ENCODE data around the gene MUCL1.

Gene MUCL1

DNA sequence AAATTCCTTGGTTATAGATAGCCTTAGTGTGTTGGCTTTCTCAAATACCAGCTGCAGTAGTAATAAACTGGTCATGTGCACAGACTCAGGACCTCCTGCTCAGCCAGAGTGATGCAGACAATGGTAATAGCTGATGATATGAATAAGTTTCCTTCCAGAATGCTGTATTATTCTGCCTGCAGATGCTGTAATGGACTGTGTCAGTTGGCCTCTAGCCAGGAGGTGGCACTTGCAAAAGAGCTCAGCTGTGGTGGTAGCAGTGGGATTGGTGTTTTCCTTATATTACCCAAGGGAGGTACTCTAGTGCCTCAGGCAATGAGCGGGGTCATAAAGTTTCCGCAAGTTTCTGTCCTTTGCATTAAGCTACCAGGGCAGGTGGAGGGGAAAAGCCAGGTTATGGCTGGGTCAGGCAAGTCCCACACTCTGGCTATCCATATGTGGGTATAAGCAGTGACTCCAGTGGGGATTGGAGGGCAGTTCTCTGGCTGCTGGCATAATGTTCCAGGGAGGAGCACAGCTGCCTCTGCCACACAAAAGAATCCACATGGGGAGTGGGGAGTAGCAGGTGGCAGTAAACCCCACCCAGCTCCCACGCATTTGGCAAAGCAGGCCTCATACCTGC is 14.0 kb upstream of the MUCL1 start:
- H3K4me3 ChIP-seq (ENCODE audit: low read depth, low read length) = no peak overlapping the region
- DNase-seq (ENCODE audit: low read depth) = peak; percentile 79
- TF ChIP-seq, protein P1, sequence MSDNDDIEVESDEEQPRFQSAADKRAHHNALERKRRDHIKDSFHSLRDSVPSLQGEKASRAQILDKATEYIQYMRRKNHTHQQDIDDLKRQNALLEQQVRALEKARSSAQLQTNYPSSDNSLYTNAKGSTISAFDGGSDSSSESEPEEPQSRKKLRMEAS (IDR thresholded peaks at IDR 0.05; ENCODE audit: low read depth, low read length) = no peak
- no peak for TF ChIP-seq POLR2A (IDR thresholded peaks at IDR 0.05; ENCODE audit: extremely low read depth, insufficient read length)
- no peak for TF ChIP-seq MYC (IDR thresholded peaks at IDR 0.05; ENCODE audit: low read depth, low read length)
- TF ChIP-seq, protein P2, sequence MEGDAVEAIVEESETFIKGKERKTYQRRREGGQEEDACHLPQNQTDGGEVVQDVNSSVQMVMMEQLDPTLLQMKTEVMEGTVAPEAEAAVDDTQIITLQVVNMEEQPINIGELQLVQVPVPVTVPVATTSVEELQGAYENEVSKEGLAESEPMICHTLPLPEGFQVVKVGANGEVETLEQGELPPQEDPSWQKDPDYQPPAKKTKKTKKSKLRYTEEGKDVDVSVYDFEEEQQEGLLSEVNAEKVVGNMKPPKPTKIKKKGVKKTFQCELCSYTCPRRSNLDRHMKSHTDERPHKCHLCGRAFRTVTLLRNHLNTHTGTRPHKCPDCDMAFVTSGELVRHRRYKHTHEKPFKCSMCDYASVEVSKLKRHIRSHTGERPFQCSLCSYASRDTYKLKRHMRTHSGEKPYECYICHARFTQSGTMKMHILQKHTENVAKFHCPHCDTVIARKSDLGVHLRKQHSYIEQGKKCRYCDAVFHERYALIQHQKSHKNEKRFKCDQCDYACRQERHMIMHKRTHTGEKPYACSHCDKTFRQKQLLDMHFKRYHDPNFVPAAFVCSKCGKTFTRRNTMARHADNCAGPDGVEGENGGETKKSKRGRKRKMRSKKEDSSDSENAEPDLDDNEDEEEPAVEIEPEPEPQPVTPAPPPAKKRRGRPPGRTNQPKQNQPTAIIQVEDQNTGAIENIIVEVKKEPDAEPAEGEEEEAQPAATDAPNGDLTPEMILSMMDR (IDR thresholded peaks at IDR 0.05; ENCODE audit: low read depth, low read length) = no peak

DNA sequence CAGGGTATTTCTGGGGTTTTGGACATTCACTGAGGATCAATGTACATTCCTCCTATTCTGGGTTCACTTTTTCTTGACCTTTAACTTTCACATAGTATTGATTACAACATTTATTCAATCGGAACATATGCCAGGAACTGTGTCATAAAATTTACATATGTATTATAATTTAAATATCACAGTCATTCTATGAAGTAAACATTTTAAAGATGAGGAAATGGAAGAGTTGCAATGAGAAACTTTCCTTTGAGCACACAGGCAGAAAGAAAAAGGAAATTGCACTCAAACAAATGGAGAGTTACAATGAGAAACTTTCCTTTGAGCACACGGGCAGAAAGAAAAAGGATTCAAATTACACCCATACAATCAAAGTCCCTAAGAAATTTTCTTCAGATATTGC is 3.1 kb downstream of the MUCL1 start:
- H3K4me3 ChIP-seq (ENCODE audit: low read depth, low read length) = no peak overlapping the region
- TF ChIP-seq MYC (IDR thresholded peaks at IDR 0.05; ENCODE audit: low read depth, low read length) (no peak), POLR2A (IDR thresholded peaks at IDR 0.05; ENCODE audit: extremely low read depth, insufficient read length) (no peak)
- TF ChIP-seq, protein P1 (IDR thresholded peaks at IDR 0.05; ENCODE audit: low read depth, low read length) = no peak
- TF ChIP-seq, protein P2 (IDR thresholded peaks at IDR 0.05; ENCODE audit: low read depth, low read length) = no peak
- no peak for DNase-seq (ENCODE audit: low read depth)

DNA sequence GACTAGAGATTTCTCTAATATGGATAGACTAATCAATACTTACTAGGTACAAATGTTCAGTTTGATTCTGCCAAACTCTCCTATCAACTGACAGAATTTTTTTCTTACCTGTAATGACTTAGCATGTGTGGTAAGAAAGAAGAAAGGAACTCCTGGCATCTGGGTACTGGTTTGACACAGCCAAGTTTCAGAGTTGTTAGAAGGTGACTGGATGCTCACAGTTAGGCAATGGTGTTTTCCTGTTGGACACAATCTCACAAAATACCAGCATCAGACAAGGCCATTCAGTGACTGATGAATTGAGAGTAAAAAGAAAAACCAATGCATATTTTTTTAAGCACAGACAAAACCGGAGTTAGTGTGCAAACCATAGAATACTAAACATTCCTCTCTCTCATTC is 4.2 kb downstream of the MUCL1 start:
- TF ChIP-seq, protein P1 (IDR thresholded peaks at IDR 0.05; ENCODE audit: low read depth, low read length) = no peak
- TF ChIP-seq MYC (IDR thresholded peaks at IDR 0.05; ENCODE audit: low read depth, low read length) (no peak), POLR2A (IDR thresholded peaks at IDR 0.05; ENCODE audit: extremely low read depth, insufficient read length) (no peak)
- TF ChIP-seq, protein P2 (IDR thresholded peaks at IDR 0.05; ENCODE audit: low read depth, low read length) = no peak
- DNase-seq (ENCODE audit: low read depth) = no peak
- H3K4me3 ChIP-seq (ENCODE audit: low read depth, low read length) = no peak overlapping the region

DNA sequence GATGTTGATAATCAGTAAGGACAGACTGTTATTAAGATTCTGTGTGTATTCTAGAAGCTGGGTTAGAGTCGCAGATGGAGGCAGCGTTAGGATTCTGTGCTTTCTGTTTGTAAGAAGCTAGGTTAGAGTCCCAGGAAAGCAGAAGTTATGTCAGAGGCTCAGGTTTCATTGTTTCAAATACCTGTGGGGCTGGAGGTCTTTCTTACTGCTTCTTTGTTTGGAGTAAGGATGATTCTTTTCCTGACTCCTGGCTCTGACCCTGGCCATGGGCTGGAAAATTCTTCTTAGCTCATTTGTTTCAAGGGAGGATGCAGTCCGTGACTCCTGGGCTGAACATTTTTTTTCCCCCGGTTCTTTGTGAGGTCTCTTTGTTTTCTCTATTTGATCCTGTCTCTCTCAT is 5.2 kb downstream of the MUCL1 start:
- no peak for TF ChIP-seq POLR2A (IDR thresholded peaks at IDR 0.05; ENCODE audit: extremely low read depth, insufficient read length)
- TF ChIP-seq, protein P1 (IDR thresholded peaks at IDR 0.05; ENCODE audit: low read depth, low read length) = no peak
- H3K4me3 ChIP-seq (ENCODE audit: low read depth, low read length) = no peak overlapping the region
- no peak for DNase-seq (ENCODE audit: low read depth)

DNA sequence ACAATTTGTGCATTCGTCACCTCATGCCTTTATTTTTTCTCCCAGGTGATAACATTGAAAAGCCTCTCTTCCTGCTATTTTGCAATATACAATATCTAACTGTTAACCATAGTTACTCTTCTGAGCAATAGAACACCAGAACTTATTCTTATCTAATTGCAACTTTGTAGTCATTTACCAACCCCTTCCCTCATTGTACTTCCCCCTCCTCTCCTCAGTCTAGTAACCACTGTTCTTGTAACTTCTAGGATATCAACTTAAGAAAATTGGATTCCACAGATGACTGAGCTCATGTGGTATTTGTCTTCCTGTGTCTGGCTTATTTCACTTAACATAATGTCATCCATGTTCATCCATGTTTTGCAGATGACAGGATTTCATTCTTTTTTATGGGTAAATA is 7.6 kb downstream of the MUCL1 start:
- no peak for DNase-seq (ENCODE audit: low read depth)
- H3K4me3 ChIP-seq (ENCODE audit: low read depth, low read length) = no peak overlapping the region
- TF ChIP-seq MYC (IDR thresholded peaks at IDR 0.05; ENCODE audit: low read depth, low read length) = no peak
- TF ChIP-seq, protein P2 (IDR thresholded peaks at IDR 0.05; ENCODE audit: low read depth, low read length) = no peak
- no peak for TF ChIP-seq POLR2A (IDR thresholded peaks at IDR 0.05; ENCODE audit: extremely low read depth, insufficient read length)
- TF ChIP-seq, protein P1 (IDR thresholded peaks at IDR 0.05; ENCODE audit: low read depth, low read length) = no peak

DNA sequence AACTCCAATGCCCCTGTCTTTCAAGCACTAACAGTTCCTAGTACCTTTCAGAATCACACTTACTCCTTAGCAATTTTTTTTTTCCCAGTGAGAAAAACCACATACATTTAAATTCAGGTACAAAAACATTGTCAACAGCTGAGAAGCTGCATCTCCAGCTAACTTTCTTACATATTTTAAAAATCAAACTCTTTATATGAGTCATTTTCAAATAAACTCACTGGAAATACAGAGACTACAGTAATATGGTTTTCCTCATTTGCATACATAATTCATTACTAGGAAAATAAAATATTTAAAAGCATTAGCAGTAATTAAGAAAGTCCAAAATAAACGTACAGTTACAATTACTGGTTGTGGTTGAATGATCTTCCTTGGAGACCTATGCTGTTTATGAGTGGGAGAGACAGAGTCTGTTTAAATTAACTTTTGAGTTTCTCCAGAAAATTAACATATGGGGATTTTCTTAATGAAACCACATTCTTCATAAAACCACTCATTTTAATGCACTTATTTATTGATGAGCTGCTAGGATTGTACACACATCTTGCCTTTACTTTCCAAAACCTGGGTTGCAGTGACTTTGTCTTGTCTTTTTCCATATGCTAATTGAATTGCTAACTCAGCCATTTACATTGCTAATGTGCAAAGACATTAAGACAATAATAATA is 9.8 kb downstream of the MUCL1 start:
- TF ChIP-seq, protein P1 (IDR thresholded peaks at IDR 0.05; ENCODE audit: low read depth, low read length) = no peak
- TF ChIP-seq POLR2A (IDR thresholded peaks at IDR 0.05; ENCODE audit: extremely low read depth, insufficient read length) (no peak), MYC (IDR thresholded peaks at IDR 0.05; ENCODE audit: low read depth, low read length) (no peak)
- TF ChIP-seq, protein P2 (IDR thresholded peaks at IDR 0.05; ENCODE audit: low read depth, low read length) = no peak
- DNase-seq (ENCODE audit: low read depth) = no peak
- H3K4me3 ChIP-seq (ENCODE audit: low read depth, low read length) = no peak overlapping the region

All from NB4 (cell line).